Prostate gland (tissue), 2 donors: ENCODE measurements around the gene TNFAIP6.
"Not testable (repeated sequence)": the region's sequence is repeated elsewhere in the genome, so short reads cannot be mapped to it uniquely, and the experiment has no call there.

Experiments used
- POLR2AphosphoS5 ChIP-seq: sonication (generic); formaldehyde crosslinking; IDR thresholded peaks from one replicate; pipeline ENCODE4 v1.6.1; 2017; ENCODE audit warnings: antibody characterized with exemption
- TF ChIP-seq, protein P1 (sequence below), 4 experiments: fragments of 200-600 bp in 2 of 4; fragments of 450-650 bp in 2 of 4; sonication (generic) in 2 of 4; IDR thresholded peaks; 1 replicate in 3 of 4; 2 replicates in 1 of 4; pipeline ENCODE4 v1.5.1; 2016 to 2019; ENCODE audit warnings: antibody characterized with exemption in 4 of 4, mild to moderate bottlenecking in 2 of 4, moderate library complexity in 2 of 4

DNA sequence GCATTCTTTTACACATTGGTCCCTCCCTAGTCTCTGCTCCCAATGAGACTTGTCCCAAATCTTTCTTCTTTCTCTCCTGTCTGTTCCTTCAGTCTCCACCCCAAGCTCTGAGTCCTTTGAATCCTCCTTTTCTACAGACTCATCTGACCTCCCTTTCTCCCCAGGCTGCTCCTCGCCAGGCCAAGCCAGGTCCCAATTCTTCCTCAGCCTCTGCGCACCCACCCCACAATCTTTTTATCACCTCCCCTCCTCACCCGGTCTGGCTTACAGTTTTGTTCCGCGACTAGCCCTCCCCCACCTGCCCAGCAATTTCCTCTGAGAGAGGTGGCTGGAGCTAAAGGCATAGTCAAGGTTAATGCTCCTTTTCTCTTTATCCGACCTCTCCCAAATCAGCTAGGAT lies 47.1 kb upstream of the TNFAIP6 start:
- TF ChIP-seq, protein P1, sequence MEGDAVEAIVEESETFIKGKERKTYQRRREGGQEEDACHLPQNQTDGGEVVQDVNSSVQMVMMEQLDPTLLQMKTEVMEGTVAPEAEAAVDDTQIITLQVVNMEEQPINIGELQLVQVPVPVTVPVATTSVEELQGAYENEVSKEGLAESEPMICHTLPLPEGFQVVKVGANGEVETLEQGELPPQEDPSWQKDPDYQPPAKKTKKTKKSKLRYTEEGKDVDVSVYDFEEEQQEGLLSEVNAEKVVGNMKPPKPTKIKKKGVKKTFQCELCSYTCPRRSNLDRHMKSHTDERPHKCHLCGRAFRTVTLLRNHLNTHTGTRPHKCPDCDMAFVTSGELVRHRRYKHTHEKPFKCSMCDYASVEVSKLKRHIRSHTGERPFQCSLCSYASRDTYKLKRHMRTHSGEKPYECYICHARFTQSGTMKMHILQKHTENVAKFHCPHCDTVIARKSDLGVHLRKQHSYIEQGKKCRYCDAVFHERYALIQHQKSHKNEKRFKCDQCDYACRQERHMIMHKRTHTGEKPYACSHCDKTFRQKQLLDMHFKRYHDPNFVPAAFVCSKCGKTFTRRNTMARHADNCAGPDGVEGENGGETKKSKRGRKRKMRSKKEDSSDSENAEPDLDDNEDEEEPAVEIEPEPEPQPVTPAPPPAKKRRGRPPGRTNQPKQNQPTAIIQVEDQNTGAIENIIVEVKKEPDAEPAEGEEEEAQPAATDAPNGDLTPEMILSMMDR (IDR thresholded peaks at IDR 0.05): not testable (repeated sequence)
- not testable (repeated sequence) for TF ChIP-seq POLR2AphosphoS5
